Esophagus muscularis mucosa (tissue), 4 donors: ENCODE measurements around the gene ANKRD40. TPM values are rescaled to one million over a fixed set of nuclear protein-coding genes. Genes with fewer than 3 reads are reported as not detected.

Source experiments
- DNase-seq: peaks from one replicate; pipeline ENCODE4 v3.0.0-alpha.2; 2017; ENCODE audit errors: extremely low spot score
- H3K27ac ChIP-seq, 4 donors: fragments of 200-600 bp; sonication (generic); replicated peaks in 1 of 4; 1 replicate in 3 of 4; 2 replicates in 1 of 4; pipeline ENCODE4 v1.5.1; 2016 to 2019; ENCODE audit warnings: mild to moderate bottlenecking in 1 of 4
- H3K27me3 ChIP-seq, 4 donors: fragments of 200-600 bp; sonication (generic); one replicate each; pipeline versions ENCODE4 v1.5.1 to v1.6.0; 2016 to 2019
- H3K36me3 ChIP-seq, 4 donors: fragments of 200-600 bp; sonication (generic); one replicate each; pipeline ENCODE4 v1.5.1; 2016 to 2019
- H3K4me1 ChIP-seq, 4 donors: fragments of 200-600 bp; sonication (generic); one replicate each; pipeline ENCODE4 v1.5.1; 2016 to 2019
- H3K4me3 ChIP-seq, 4 donors: fragments of 200-600 bp; sonication (generic); 1 replicate in 2 of 4; 2 replicates in 2 of 4; pipeline ENCODE4 v1.5.1; 2016 to 2019; ENCODE audit warnings: mild to moderate bottlenecking in 4 of 4, moderate library complexity in 1 of 4
- H3K9me3 ChIP-seq, 4 donors: fragments of 200-600 bp; sonication (generic); 1 replicate in 3 of 4; 2 replicates in 1 of 4; pipeline ENCODE4 v1.5.1; 2016 to 2019
- EP300 ChIP-seq: sonication (generic); formaldehyde crosslinking; IDR thresholded peaks from one replicate; pipeline ENCODE4 v1.6.1; 2017; ENCODE audit warnings: antibody characterized with exemption
- POLR2A ChIP-seq: fragments of 450-650 bp; IDR thresholded peaks from one replicate; pipeline ENCODE4 v1.6.1; 2017; ENCODE audit warnings: antibody characterized with exemption, moderate library complexity, mild to moderate bottlenecking, low read depth
- POLR2AphosphoS5 ChIP-seq, 2 donors: sonication (generic); formaldehyde crosslinking; IDR thresholded peaks; one replicate each; pipeline ENCODE4 v1.6.1; 2017; ENCODE audit warnings: antibody characterized with exemption in 2 of 2
- WGBS: methylation state at CpG from one replicate; pipeline ENCODE4 v1.1.5; 2018; 5-methylcytosine and 5-hydroxymethylcytosine counted together
- intact Hi-C: fragments of 100-400 bp; cut with DNase I; formaldehyde crosslinking; loops from one replicate; pipeline ENCODE4 v1.15.1; 2023
- total RNA-seq, 4 donors: library from RNA; depleted of rRNA; stranded (reverse); fragments of >200 nt; gene quantifications; one replicate each; pipeline versions ENCODE4 v1.1.0 to v1.2.1, GENCODE V29; 2016
- TF ChIP-seq, protein P1 (sequence below), 3 experiments: fragments of 200-600 bp in 2 of 3; fragments of 450-650 bp in 1 of 3; sonication (generic) in 2 of 3; IDR thresholded peaks; one replicate each; pipeline ENCODE4 v1.5.1; 2017 to 2019; ENCODE audit warnings: antibody characterized with exemption in 3 of 3, mild to moderate bottlenecking in 2 of 3, moderate library complexity in 1 of 3

The ANKRD40 gene
- total RNA-seq, 4 donors from 2014 or later: 73.1 to 96.2 (median 87.4) TPM

DNA sequence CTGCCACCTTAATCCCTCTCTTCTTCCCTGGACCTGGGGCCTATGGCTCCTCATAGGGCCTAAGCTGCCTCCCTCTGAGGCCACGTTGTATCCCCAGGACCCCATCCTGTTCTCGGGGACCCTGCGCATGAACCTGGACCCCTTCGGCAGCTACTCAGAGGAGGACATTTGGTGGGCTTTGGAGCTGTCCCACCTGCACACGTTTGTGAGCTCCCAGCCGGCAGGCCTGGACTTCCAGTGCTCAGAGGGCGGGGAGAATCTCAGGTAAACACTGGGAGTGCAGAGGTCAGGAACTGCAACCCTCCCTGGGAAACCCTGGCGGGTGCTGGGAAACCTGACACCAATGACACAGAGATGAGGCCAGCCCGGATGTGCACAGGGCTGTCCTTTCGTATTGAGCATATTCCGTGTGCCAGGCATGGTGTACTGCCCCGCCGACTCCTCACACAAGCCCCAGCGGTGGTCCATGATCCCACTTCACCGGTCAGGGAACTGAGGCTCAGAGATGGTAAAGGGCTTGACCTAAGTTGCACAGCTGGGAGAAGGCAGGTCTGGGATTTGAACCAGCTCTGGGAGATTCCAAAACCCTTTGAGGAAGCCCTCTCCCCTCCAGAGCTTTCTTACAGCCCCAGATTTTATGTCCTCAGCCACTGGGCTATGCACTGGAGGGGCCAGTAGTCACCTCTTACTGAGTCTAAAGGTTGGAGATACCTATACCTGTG lies 22.9 kb downstream of the ANKRD40 start:
- peaks cover 17 to 50% (median 45%) of the 10 kb centered on the region in 4 donors for H3K4me1 ChIP-seq
- intact Hi-C loops: loop anchor here (5.0 kb wide), 2 partner anchors 122 to 137 kb away; partner anchors contain the start of genes CACNA1G and SPATA20
- H3K9me3 ChIP-seq: no peaks in the 10 kb centered on the region
- DNase-seq: no peak
- no peak overlapping the region for H3K27ac ChIP-seq
- WGBS: 82% methylated on average over 15 of the region's 15 CpGs
- no peaks in the 10 kb centered on the region for H3K36me3 ChIP-seq
- no peaks in the 10 kb centered on the region for H3K27me3 ChIP-seq
- H3K4me3 ChIP-seq: no peak overlapping the region
- TF ChIP-seq POLR2AphosphoS5 (IDR thresholded peaks at IDR 0.05): no peak
- no peak for TF ChIP-seq POLR2A
- no peak for TF ChIP-seq EP300
- TF ChIP-seq, protein P1, sequence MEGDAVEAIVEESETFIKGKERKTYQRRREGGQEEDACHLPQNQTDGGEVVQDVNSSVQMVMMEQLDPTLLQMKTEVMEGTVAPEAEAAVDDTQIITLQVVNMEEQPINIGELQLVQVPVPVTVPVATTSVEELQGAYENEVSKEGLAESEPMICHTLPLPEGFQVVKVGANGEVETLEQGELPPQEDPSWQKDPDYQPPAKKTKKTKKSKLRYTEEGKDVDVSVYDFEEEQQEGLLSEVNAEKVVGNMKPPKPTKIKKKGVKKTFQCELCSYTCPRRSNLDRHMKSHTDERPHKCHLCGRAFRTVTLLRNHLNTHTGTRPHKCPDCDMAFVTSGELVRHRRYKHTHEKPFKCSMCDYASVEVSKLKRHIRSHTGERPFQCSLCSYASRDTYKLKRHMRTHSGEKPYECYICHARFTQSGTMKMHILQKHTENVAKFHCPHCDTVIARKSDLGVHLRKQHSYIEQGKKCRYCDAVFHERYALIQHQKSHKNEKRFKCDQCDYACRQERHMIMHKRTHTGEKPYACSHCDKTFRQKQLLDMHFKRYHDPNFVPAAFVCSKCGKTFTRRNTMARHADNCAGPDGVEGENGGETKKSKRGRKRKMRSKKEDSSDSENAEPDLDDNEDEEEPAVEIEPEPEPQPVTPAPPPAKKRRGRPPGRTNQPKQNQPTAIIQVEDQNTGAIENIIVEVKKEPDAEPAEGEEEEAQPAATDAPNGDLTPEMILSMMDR (IDR thresholded peaks at IDR 0.05): no peak

DNA sequence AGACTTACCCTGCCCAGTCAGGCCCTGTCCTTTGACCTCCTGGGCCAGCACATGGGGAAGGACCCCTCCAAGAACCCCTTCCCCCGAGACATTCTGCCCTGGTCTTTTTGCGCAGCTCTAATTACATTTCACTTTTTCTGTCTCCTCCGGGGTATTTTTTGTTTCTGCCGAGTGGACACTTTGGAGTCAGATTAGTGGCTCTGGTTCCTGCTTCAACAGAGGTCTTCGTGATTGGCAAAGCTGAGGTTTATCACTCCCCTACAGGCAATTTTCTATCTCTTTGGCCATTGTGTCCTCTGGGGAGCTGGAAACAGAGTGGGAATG lies 23.5 kb downstream of the ANKRD40 start:
- Histone ChIP-seq H3K9me3 (no peaks in the 10 kb centered on the region), H3K27me3 (no peaks in the 10 kb centered on the region), H3K27ac (no peak overlapping the region), H3K4me1 (peaks cover 17 to 45% (median 40%) of the 10 kb centered on the region in 4 donors), H3K4me3 (no peak overlapping the region), H3K36me3 (no peaks in the 10 kb centered on the region)
- no peak for DNase-seq
- 87% methylated on average over 5 of the region's 5 CpGs for WGBS
- intact Hi-C loops: loop anchor here (5.0 kb wide), 1 partner anchor 137 kb away; the partner anchor contains the start of gene SPATA20
- TF ChIP-seq, protein P1 (IDR thresholded peaks at IDR 0.05): no peak
- no peak for TF ChIP-seq EP300
- TF ChIP-seq POLR2AphosphoS5 (IDR thresholded peaks at IDR 0.05): no peak
- TF ChIP-seq POLR2A: no peak

DNA sequence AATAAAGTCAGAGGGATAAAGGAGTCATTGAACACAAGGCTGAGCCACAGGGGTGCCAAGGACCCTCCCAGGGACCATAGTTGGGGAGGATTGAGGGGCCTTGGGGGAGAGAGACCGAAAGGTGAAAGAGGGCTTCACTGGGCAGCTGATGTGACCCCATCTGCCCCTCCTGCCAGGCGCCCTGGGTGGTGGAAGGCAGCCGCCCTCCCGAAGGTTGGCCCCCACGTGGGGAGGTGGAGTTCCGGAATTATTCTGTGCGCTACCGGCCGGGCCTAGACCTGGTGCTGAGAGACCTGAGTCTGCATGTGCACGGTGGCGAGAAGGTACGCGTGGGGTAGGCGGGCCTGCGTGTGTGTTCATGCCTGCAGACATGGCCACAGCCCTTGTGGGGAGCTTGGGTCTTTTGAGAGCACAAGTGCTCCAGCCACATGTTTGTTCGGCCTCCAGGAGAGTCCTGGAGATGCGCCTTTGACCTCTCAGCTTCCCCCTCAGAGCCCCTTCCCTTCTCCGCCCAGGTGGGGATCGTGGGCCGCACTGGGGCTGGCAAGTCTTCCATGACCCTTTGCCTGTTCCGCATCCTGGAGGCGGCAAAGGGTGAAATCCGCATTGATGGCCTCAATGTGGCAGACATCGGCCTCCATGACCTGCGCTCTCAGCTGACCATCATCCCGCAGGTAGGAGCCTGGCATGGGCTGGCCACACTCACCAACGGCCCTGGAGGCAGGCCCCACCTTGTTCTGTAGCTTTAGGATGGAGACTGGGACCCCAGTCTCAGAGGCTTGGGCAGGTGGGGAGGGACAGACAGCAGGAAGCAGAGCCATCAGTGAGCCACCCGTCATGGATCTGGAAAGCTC lies 24.1 kb downstream of the ANKRD40 start:
- 95% methylated on average over 25 of the region's 28 CpGs for WGBS
- no peaks in the 10 kb centered on the region for H3K9me3 ChIP-seq

DNA sequence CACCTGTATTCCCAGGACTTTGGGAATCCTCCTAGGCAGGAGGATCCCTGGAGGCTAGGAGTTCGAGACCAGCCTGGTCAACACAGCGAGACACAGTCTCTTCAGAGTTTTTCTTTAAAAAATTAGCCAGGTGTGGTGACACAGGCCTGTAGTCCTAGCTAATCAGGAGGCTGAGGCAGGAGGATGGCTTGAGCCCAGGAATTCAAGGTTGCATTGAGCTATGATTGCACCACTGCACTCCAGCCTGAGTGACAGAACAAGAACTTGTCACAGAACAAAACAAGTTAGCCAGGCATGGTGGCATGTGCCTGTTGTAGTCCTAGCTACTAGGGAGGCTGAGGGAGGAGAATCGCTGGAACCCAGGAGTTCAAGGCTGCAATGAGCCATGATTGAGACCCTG lies 24.8 kb downstream of the ANKRD40 start:
- DNase-seq: no peak
- Histone ChIP-seq H3K4me1 (peaks cover 17 to 41% (median 35%) of the 10 kb centered on the region in 4 donors), H3K27me3 (no peaks in the 10 kb centered on the region), H3K4me3 (no peak overlapping the region), H3K9me3 (no peaks in the 10 kb centered on the region), H3K36me3 (no peaks in the 10 kb centered on the region), H3K27ac (no peak overlapping the region)
- intact Hi-C loops: loop anchor here (2.0 to 5.0 kb wide), 2 partner anchors 52 to 136 kb away; partner anchors contain the start of gene SPATA20
- TF ChIP-seq EP300: no peak
- TF ChIP-seq, protein P1 (IDR thresholded peaks at IDR 0.05): no peak
- no peak for TF ChIP-seq POLR2AphosphoS5 (IDR thresholded peaks at IDR 0.05)
- TF ChIP-seq POLR2A: no peak
- WGBS: 89% methylated on average over 3 of the region's 3 CpGs

More for the DNA sequence above, 24.1 kb downstream of the ANKRD40 start:
- Histone ChIP-seq H3K4me3 (no peak overlapping the region), H3K27me3 (no peaks in the 10 kb centered on the region), H3K36me3 (no peaks in the 10 kb centered on the region), H3K4me1 (peaks cover 17 to 43% (median 37%) of the 10 kb centered on the region in 4 donors), H3K27ac (no peak overlapping the region)
- no peak for TF ChIP-seq EP300
- TF ChIP-seq POLR2A: no peak
- TF ChIP-seq, protein P1 (IDR thresholded peaks at IDR 0.05): no peak
- TF ChIP-seq POLR2AphosphoS5 (IDR thresholded peaks at IDR 0.05): no peak
- intact Hi-C loops: loop anchor here (2.0 to 5.0 kb wide), 2 partner anchors 53 to 136 kb away; partner anchors contain the start of gene SPATA20
- DNase-seq: no peak
